Ishikawa (cell line): ENCODE measurements around the gene PLCB1.

Experiments
- EP300 ChIP-seq: IDR thresholded peaks from 2 replicates; pipeline ENCODE4 v1.6.1; 2012; ENCODE audit warnings: borderline replicate concordance
- MAX ChIP-seq: IDR thresholded peaks from 2 replicates; pipeline ENCODE4 v1.6.1; 2012
- RAD21 ChIP-seq: IDR thresholded peaks from 2 replicates; pipeline ENCODE4 v1.6.1; 2012; ENCODE audit warnings: low read depth
- REST ChIP-seq: IDR thresholded peaks from 2 replicates; pipeline ENCODE4 v1.6.1; 2012; ENCODE audit warnings: low read depth, mild to moderate bottlenecking
- TAF1 ChIP-seq: IDR thresholded peaks from 2 replicates; pipeline ENCODE4 v1.6.1; 2012; ENCODE audit warnings: low read depth, mild to moderate bottlenecking
- TCF12 ChIP-seq: IDR thresholded peaks from 2 replicates; pipeline ENCODE4 v1.6.1; 2012; ENCODE audit warnings: low read depth
- TEAD4 ChIP-seq: IDR thresholded peaks from 2 replicates; pipeline ENCODE4 v1.6.1; 2012
- YY1 ChIP-seq: IDR thresholded peaks from 2 replicates; pipeline ENCODE4 v1.6.1; 2012; ENCODE audit warnings: low read depth

- TF ChIP-seq REST (no peak), YY1 (no peak), MAX (no peak), EP300 (no peak), TAF1 (no peak), TCF12 (no peak), TEAD4 (no peak), RAD21 (no peak)
These were observed 187.0 kb downstream of the PLCB1 start for GRCh38 chr20:8318965-8319625.
